HT1080 (cell line): ENCODE data around the gene ENDOV. TPM values are rescaled to one million over a fixed set of nuclear protein-coding genes. Genes with fewer than 3 reads are reported as not detected.
"Not testable (repeated sequence)": the region's sequence is repeated elsewhere in the genome, so short reads cannot be mapped to it uniquely, and the experiment has no call there.

ENCODE experiments used
- DNase-seq: peaks from one replicate; pipeline ENCODE4 v3.0.0-alpha.2; 2015; ENCODE audit warnings: low read depth
- total RNA-seq: library from RNA; depleted of rRNA; stranded (reverse); fragments of >200 nt; shearing (Covaris generic); gene quantifications from 2 replicates; pipeline ENCODE4 v1.2.3, GENCODE V29; 2014

Gene ENDOV
- total RNA-seq, 1 experiment from 2014 or later: 15.2 TPM

DNA sequence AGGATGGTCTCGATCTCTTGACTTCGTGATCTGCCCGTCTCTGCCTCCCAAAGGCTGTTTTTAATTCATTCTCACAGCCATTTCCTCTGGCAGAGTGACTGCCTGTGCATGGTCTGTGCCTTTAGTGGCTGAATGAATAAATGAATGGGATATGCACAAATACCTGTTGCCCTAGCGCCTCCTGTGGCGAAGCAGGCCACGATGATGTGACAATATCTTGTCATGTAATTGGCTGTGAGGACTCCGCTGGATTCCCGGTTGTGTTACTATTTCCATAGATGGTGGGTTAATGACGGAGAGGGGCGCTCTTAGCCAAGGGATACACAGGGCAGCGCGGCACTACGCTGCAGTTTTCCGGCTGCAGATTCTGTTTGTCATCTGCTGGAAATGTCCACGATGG, 26.8 kb upstream of the ENDOV start:
- no peak for DNase-seq

DNA sequence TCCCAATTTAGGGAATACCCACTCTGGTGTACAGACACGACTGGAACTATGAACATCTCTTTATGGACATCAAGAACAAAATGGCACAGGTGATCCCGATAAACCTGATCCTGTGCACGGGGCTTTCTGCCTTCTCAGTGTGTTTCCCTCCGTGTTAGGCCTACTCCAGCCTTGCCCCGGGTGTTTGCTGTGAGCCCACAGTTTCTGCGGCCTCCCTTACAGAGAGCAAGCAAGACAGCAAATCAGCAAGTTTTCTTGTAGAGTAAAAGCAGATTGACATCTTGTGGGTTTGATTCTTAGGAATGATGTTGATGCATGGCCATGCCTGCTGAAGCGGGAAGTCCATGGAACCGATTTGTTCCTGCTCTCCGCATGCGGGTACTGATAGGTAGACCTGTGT, 26.4 kb upstream of the ENDOV start:
- no peak for DNase-seq

DNA sequence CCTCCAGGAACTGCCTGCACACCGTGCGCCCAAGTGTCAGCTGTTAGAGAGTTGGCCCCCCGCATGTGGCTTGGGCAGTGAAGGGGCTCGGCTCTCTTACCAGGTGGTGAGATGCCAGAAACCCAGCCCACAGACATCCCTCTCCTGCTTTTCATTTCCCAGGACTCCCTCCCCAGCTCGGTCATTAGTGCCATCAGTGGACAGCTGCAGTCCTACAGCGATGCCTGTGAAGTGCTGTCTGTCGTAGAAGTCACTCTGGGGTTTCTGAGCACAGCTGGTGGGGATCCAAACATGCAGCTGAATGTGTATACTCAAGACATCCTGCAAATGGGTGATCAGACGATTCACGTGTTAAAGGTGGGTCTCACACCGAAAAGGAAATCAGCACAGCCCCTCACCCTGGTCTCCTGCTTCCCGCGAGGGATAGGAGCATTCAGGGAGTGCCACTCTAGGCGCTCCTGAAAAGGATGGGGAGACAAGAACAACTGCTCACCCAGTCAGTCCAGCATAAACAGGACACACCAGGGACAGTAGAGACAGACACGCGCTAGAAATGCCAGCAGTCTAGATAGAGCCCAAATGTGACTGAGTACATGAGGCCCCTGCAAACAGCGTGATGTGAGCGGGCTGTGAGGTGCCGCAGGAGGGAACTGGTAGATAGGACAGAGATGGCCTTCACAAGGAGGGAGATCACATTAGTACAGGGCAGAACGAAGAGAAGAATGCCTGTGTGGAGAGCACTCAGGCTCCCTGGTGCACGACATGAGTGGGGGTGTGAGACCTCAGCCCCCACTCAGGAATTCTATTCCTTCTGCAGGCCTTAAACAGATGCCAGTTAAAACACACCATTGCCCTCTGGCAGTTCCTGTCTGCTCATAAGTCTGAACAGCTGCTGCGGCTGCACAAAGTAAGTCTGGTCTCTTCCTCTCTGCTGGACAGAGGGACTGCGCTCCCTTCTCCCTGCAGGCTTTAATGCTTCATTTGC, 25.7 kb upstream of the ENDOV start:
- no peak for DNase-seq

DNA sequence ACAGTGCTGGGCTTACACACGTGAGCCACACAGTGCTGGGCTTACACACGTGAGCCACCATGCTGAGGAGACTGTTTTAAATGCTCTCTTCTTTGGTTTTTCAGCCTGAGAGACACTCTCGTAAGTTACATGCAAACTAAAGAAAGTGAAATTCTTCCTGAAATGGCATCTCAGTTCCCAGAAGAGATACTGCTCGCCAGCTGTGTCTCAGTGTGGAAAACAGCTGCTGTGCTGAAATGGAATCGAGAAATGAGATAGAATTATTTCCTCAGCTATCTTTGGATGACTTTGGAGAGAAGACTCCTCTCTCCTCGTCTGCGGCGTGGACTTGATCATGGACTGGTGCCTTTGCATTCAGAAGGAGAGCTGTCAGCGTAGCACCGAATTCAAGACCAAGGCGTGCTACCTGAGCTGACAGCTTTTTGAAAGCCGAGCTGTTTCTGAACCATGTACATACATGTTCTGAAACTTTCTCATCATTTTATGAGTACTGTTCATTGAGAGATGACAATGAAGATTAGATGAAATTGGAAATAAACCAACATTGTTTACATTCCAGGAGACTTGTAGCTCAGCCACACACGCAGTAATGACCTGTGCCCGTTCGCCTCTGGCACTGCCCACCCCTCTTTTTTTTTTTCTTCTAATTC, 21.6 kb upstream of the ENDOV start:
- no peak for DNase-seq

GRCh38 chr17:80393961-80394360, 21.0 kb upstream of the ENDOV start:
- DNase-seq: no peak

DNA sequence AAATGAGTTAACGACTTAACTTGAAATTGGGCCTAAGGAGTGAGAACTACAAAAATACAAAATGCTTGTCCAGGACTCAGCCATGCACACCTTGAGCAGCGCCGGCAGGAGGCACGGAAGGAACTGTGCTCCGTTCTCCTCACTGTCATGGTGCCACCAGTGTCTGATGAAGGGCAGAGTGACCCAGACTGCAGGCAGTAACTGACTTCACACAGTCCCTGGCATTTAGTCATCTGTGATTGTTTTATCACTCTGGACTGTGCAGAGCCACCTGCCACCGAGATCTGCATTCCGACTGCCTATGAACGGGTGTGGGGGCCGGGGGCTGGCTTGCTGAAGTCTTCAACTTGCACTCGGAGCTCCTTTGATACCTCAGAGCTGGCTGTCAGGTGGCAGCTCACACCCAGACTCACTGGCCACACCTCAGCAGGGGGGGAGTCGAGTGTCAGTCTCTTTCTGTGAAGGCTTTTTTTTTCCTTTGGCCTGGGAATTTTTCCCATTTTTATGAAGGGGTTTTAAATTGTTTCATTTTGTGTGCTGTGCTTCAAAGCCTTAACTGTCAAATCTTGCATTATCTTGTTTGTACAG, 20.2 kb upstream of the ENDOV start:
- no peak for DNase-seq

GRCh38 chr17:80395402-80396151, 19.4 kb upstream of the ENDOV start:
- DNase-seq: no peak

- DNase-seq: no peak
Observed at GRCh38 chr17:80396157-80397033, 18.6 kb upstream of the ENDOV start.

DNA sequence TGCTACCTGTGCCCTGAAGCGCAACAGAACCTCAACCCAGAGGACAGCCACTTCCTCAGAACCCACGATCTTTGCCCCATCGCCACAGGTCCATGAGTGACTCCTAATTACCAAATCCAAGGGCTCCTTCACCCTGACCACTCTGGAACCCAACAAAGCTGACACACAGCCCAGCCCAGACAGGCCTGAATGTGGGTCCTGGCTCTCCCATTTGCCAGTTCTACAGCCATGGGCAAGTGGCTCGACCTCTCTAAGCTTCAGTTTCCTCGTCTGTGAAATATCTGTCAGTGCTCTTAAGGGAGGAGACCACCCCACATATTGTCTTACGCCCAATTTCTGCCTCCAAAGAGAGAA, 18.0 kb upstream of the ENDOV start:
- DNase-seq: no peak

DNA sequence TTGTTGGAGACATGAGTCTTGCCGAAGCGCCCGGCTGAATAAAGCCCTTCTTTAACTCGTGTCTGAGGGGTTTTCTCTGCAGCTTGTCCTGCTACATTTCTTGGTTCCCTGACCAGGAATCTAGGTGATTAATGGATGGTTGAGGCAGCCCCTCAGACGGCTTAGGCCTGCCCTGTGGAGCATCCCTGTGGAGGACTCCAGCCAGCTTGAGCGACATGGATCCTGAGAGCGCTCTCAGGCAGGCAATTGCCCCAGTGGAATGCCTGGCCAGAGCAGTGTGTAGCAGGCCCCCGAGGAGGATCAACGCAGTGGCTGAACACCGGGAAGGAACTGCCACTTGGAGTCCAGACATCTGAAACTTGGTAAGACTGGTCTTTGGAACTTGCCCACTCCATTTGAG, 17.3 kb upstream of the ENDOV start:
- no peak for DNase-seq

GRCh38 chr17:80401086-80401485, 13.9 kb upstream of the ENDOV start:
- DNase-seq: not testable (repeated sequence)

DNA sequence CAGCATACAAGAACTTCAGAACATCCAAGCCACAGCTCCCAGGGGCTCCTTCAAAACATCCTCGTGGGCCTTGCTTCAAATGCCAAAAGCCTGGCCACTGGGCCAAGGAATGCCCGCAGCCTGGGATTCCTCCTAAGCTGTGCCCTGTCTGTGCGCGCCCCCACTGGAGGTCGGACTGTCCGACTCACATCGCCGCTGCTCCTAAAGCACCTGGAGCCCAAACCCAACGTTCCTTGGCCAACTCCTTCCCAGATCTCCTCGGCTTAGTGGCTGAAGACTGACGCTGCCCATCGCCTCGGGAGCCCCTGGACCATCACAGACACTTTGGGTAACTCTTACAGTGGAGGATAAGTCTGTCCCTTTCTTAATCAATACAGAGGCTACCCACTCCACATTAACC, 12.9 kb upstream of the ENDOV start:
- DNase-seq: not testable (repeated sequence)

- no peak for DNase-seq
Observed at GRCh38 chr17:80402959-80403358, 12.0 kb upstream of the ENDOV start.

- DNase-seq: no peak
Observed at GRCh38 chr17:80406146-80406545, 8.8 kb upstream of the ENDOV start.

GRCh38 chr17:80407917-80408316, 7.0 kb upstream of the ENDOV start:
- not testable (repeated sequence) for DNase-seq

- DNase-seq: no peak
Observed at GRCh38 chr17:80408872-80409271, 6.1 kb upstream of the ENDOV start.

DNA sequence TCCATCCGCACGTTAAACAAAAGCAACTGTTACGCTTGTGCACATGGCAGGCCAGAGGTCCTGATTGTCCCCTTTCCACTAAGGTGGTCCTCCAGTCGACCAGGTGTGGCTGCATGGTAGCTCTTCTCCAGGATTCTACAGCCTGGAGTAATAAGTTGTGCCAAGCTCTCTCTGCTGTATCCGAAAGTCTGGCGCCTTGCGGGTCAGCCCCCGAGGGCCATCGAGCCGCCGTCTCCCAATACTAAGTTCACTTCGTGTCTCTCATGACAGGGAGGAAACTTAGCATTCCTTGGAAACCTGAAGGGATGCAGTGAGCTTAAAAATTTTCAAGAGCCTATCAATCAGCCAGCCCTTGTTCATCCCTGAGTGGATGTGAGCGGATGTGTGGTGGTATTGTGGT, 5.3 kb upstream of the ENDOV start:
- DNase-seq: no peak

DNA sequence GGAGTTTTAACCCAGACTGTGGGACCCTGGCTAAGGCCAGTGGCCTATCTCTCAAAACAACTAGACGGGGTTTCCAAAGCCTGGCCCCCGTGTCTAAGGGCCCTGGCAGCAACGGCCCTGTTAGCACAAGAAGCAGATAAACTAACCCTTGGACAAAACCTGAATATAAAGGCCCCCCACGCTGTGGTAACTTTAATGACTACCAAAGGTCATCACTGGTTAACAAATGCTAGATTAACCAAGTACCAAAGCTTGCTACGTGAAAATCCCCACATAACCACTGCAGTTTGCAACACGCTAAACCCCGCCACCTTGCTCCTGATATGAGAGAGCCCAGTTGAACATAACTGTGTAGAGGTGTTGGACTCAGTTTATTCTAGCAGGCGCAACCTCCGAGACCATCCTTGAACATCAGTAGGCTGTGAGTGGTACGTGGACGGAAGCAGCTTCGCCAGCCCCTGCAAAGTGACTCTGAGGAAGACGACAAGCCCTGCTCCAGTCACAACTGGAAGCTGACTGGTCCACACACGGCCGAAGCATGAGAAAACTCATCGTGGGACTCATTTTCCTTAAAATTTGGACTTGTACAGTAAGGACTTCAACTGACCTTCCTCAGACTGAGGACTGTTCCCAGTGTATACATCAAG, 4.4 kb upstream of the ENDOV start:
- not testable (repeated sequence) for DNase-seq

DNA sequence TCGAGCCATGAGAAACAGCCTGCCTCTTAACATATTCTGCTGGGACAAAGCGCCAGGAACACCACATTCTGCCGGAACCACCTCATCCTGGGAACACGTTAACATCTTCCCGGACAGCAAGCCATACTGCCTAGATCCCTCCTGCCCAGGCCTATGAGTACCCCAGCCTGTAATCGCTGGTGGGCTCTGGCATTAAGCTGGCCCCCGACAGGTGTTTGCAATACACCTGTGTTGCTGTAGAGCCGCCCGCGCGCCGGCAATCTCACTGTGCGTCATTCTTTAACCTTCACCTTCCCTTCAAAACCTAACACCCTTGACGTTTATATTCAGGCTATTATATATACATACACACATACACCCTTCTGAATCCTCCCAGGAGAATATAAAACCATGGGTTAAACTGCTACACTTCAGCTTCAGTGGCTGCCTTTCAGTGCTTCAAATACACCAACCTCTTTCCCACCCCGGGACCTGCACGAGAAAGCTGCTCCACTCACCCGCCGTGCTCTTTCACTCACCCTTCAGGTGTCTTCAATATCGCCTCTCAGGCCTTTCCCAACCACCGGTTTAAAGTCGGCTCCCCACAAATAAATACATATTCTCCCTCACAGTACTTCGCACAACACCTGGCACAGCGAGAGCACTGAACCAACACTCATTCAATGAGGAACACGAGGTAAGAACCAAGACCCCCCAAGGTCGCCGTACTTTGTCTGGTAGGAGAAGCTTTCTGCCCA, 1.0 kb upstream of the ENDOV start:
- no peak for DNase-seq

GRCh38 chr17:80414508-80414802, 512 bp upstream of the ENDOV start:
- DNase-seq: no peak
